ENCODE measurements around the gene VPS4B.

VPS4B gene

GRCh38 chr18:63374540-63374939, 47.7 kb downstream of the VPS4B start:
- no peak for TF ChIP-seq ZFX (IDR thresholded peaks at IDR 0.05; ENCODE audit: borderline replicate concordance)
- no peak for TF ChIP-seq CTCF (IDR thresholded peaks at IDR 0.05)
- H3K27ac ChIP-seq, result no peak overlapping the region

- no peak overlapping the region for H3K27ac ChIP-seq
- no peak for TF ChIP-seq CTCF (IDR thresholded peaks at IDR 0.05)
- TF ChIP-seq ZFX (IDR thresholded peaks at IDR 0.05; ENCODE audit: borderline replicate concordance), result no peak
Measured at GRCh38 chr18:63373161-63373560, 49.1 kb downstream of the VPS4B start.

GRCh38 chr18:63368611-63369010, 53.7 kb downstream of the VPS4B start:
- TF ChIP-seq ZFX (IDR thresholded peaks at IDR 0.05; ENCODE audit: borderline replicate concordance), result no peak
- no peak for TF ChIP-seq CTCF (IDR thresholded peaks at IDR 0.05)
- peak overlapping the region; percentile 95 for H3K27ac ChIP-seq

- H3K27ac ChIP-seq, result peak within 1 kb of the TSS; percentile 95
- TF ChIP-seq CTCF (IDR thresholded peaks at IDR 0.05) (no peak), ZFX (IDR thresholded peaks at IDR 0.05; ENCODE audit: borderline replicate concordance) (no peak)
Measured at GRCh38 chr18:63367053-63367953, 55.0 kb downstream of the VPS4B start, which contains the start of gene KDSR. Gene KDSR, minus strand, starts transcription at chr18:63367206. Its CDS starts 88 bp downstream, at chr18:63367118.

GRCh38 chr18:63366213-63367052, 55.8 kb downstream of the VPS4B start:
- peak overlapping the region; percentile 95 for H3K27ac ChIP-seq
- TF ChIP-seq ZFX (IDR thresholded peaks at IDR 0.05; ENCODE audit: borderline replicate concordance) (no peak), CTCF (IDR thresholded peaks at IDR 0.05) (no peak)

- TF ChIP-seq CTCF (IDR thresholded peaks at IDR 0.05) (no peak), ZFX (IDR thresholded peaks at IDR 0.05; ENCODE audit: borderline replicate concordance) (no peak)
- H3K27ac ChIP-seq, result peak overlapping the region; percentile 95; the same call in 1 of the 2 replicates
Measured at GRCh38 chr18:63365876-63366212, 56.4 kb downstream of the VPS4B start.
